ENCODE results near the gene SPAG4.

GRCh38 chr20:35652641-35653429 lies 37.2 kb downstream of the SPAG4 start:
- TF ChIP-seq ZNF274 (IDR thresholded peaks at IDR 0.05; ENCODE audit: insufficient read depth, insufficient read length) (no peak), CBX5 (IDR thresholded peaks at IDR 0.05; ENCODE audit: low read depth) (no peak)

Measured in GM12878 (cell line).